Glomerular endothelial cell (primary cell): ENCODE data around the gene CYP1A1. TPM values are rescaled to one million over a fixed set of nuclear protein-coding genes. Genes with fewer than 3 reads are reported as not detected.
"Not testable (repeated sequence)": the region's sequence is repeated elsewhere in the genome, so short reads cannot be mapped to it uniquely, and the experiment has no call there.

ENCODE experiments used
- DNase-seq: peaks from one replicate; pipeline ENCODE4 v3.0.0-alpha.2; 2011; ENCODE audit warnings: low read depth, low spot score; ENCODE audit errors: extremely low read depth
- total RNA-seq: library from RNA; depleted of rRNA; stranded (reverse); fragments of >200 nt; gene quantifications from 2 replicates; pipeline ENCODE4 v1.2.3, GENCODE V29; 2015

CYP1A1 gene
- total RNA-seq, 1 donor from 2014 or later, result 3.7 TPM

DNA sequence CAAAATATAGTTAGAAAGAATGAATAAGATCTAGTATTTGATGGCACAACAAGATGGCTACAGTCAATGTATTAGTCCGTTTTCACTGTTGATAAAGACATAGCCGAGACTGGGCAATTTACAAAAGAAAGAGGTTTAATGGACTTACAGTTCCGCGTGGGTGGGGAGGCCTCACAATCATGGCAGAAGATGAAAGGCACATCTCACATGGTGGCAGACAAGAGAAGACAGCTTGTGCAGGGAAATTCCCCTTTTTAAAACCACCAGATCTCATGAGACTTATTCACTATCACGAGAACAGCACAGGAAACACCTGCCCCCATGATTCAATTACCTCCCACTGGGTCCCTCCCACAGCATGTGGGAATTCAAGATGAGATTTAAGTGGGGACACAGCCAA lies 12.9 kb upstream of the CYP1A1 start:
- DNase-seq, result not testable (repeated sequence)

DNA sequence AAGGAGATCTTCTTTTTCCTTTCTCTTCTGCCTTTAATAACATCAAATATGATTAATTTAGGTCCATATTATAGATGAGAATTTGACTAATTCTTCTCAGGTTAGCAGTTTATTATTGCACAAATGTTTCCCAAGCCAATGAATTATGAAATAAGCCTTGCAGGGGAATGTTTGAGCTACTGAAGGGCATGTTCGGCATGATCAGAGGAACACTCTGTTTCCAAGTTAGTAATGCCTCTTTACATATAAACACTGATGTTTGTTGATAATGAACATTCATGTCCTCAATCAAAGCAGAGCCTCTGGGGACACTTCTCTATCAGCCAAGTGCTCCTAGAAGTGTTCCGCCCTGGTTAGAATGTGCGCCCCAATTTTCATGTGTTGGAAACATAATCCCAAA lies 10.0 kb upstream of the CYP1A1 start:
- no peak for DNase-seq

DNA sequence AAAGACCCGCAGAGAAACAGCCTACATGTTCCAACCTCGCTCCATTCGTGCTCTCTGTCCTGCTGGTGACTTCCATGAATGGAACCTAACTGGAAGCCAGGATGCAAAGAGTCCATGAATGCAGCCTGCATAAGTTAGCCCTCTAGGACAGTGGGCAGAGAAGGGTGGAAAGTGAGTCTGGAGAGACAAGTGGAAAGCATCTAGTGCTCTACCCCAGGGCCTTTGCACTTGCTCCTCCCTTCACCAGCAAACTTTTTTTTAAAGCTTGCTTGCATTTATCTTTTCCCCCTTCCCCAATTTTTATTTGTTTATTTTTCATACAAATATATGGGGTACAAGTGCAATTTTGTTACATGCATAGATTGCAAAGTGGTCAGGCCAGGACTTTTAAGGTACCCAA lies 7.9 kb upstream of the CYP1A1 start:
- DNase-seq, result no peak

DNA sequence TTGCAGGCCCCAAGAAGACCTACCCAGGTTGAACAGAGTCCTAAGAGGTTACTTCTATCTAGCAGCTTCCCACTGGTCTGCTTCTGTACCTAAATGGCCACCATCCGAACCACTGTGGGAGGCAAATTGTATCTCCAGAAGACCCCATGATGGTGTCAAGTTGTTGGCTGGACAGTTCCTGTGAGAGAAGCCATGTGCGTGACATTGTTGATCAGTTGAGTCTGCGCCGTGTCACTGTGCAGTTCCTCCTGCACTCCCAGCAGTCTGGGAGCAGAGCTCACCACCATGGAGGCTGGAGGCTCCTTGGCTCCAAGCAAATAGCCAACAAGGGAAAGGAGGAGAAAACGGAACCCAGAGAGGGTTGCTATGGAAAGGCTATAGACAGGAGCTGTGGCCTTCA lies 7.5 kb upstream of the CYP1A1 start:
- DNase-seq, result no peak

DNA sequence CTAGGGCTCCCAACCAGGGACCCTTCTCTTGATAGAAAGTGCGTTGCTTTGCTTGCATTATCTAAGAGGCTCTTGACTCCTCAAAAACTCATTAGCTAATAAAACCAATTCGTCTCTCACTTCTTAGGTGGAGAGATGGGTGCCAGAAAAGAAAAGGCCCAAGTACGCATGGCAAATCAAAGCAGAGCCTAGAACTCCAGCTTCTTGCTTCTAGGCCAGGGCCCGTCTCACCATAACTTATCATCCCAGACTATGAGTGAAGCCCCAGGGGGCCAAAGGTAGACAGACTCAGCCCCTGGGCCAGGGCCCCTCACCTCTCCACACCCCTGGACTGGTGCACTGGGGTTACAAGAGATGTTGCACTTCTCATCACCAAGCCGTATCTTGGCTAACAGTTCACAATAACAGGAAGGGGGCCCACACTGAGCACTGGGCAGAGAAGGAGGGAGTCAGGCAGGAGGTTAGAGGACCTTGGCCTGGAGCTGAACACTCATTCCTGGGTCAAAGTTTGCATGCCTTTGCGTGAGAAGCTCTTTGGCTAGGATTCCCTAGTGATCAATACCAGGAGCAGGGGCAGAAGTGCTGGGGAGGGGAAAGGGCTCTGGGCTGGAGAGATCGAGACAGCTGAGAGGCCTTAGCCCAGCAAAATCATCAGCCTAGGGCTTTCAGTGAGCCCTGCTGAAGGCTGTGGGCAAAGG lies 5.4 kb upstream of the CYP1A1 start:
- no peak for DNase-seq

DNA sequence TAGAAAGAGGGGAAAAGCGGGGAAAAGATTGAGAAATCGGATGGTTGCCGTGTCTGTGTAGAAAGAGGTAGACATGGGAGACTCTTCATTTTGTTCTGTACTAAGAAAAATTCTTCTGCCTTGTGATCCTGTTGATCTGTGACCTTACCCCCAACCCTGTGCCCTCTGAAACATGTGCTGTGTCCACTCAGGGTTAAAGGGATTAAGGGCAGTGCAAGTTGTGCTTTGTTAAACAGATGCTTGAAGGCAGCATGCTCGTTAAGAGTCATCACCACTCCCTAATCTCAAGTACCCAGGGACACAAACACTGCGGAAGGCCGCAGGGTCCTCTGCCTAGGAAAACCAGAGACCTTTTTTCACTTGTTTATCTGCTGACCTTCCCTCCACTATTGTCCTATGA lies 4.0 kb upstream of the CYP1A1 start:
- not testable (repeated sequence) for DNase-seq

DNA sequence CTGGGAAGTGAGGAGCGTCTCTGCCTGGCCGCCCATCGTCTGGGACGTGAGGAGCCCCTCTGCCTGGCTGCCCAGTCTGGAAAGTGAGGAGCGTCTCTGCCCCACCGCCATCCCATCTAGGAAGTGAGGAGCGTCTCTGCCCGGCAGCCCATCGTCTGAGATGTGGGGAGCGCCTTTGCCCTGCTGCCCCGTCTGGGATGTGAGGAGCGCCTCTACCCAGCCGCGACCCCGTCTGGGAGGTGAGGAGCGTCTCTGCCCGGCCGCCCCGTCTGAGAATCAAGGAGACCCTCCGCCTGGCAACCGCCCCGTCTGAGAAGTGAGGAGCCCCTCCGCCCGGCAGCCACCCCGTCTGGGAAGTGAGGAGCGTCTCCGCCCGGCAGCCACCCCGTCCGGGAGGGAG lies 3.4 kb upstream of the CYP1A1 start:
- not testable (repeated sequence) for DNase-seq

DNA sequence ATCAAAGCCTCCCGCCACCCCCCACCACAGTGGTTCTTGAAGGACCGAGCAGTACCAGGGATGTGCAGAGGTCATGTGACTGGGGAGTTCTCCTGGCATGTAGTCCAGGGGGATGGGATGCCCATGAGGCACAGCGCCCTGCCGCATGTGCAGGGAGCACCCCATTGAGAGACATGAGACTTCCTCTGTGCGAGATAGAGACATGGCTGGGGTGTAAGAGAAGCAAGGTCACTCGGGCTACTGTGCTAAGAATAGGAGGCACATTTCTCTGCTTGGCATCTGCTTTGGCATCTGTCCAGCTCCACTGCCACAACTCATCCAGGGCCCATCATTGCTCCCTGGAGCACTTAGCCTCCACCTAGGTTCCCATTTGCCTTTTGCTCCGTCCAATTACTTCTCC lies 2.4 kb upstream of the CYP1A1 start:
- no peak for DNase-seq

DNA sequence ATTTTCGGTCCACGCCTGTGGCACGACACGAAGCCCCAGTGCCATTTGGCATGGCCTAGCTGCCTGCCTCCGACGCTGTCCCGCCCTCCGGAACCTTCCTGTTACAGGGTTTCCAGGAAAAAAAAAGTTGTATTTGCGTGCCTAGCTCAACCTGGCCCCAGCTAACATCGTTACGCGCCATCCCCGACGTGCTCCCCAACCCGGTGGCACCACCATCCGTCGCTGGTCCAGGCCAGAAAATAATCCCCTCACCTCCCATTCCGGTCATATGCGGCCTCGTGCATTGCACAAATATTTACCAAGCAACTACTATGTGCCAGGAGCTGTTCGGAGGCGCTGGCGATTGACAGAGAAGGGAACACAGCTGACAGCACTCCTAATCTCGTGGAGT lies 1.4 kb upstream of the CYP1A1 start:
- no peak for DNase-seq

DNA sequence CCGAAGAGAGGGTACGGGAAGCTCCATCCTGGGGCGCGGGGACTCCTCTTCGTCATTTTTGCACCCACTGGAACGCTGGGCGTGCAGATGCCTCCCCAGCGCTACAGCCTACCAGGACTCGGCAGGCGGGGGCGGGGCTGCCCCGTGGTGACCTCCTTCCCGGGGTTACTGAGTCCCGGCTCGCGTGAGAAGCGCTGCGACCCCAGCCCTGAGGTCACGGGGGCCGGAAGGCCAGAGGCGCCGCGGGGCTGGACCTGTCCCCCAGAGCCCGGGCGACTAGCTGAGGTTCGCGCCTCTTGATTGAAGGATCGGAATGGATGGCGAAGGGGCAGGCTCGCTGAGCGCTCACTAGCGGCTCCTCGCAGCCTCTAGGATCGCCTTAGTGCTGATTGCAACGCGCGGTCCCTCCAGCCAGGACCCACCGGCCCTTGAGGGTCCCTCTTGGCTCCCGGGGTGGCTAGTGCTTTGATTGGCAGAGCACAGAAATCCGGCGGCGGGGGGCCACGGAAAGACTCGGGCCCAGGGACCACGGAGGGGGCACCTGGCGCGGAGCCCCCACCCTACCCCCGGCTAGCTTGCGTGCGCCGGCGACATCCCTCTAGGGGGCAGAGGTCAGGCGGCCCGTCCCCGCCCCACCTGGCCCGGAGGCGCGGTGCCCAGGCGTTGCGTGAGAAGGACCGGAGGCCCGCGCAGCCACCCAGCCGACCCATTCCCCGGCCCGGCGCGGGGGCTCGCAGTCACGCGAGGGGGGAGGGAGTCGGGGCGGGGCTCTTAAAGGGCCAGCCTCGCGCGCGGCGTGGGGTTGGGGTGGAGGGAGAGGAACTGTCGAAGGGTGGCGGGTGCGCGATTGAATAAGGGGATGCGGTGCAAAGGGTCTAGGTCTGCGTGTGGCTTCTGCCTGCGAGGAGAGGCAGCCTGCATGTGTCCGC lies 781 bp upstream of the CYP1A1 start:
- no peak for DNase-seq

DNA sequence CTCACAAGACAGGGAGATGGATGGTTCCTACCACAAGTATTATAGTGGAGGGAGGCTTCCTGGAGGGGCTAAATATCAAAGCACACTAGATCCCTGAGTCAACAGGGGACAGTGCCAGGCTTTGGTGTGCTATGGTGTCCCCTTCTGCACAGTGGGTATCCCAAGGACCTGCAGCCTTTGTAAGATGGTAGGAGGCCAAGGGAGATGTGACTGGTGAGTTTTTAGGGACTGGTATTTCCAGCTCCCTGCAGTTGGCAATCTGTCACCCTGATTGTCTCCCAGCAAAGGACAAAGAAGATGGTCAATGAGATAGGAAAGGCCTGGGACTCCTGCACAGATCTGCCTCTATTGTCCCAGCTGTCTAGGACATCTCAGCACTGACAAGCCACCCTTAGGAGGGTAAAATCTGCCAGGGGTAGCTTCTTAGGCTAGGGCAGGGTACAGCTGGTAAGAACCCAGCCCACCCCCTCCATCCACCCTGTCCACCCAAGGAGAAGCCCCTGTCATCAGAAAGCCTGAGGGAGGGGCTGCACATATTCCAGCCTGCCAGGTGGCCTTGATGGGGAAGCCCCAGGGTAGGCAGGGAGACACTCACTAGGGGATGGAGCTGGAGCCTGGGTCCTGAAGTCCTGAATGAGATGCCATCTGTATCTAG lies 631 bp downstream of the CYP1A1 start:
- no peak for DNase-seq

DNA sequence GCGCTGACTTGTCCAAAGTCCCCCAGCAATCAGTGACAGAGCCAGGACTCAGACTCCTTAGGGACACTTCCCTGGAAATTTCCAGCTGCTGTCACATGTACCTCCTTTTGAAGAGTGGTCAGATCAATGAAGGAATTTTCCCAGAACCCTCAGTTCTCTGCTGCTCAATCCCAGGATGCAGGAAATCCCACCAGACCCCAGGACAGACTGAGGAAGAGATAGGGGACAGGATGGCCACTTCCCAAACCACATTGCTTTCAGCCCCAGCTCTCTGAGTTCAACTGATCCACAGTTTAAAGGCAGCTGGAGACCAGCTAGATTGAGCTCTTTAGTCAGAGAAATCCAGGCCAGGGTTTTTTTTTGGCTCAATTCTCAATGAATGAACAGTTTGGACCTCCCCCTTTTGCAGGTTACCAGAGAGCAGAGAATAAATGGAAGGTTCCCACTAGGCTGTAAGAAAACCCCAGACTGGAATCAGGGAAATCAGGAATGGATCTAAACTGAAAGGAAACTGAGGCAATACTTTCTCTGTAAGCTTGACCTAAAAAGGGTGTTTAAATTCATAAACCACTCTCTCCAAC lies 1.5 kb downstream of the CYP1A1 start:
- DNase-seq, result no peak

DNA sequence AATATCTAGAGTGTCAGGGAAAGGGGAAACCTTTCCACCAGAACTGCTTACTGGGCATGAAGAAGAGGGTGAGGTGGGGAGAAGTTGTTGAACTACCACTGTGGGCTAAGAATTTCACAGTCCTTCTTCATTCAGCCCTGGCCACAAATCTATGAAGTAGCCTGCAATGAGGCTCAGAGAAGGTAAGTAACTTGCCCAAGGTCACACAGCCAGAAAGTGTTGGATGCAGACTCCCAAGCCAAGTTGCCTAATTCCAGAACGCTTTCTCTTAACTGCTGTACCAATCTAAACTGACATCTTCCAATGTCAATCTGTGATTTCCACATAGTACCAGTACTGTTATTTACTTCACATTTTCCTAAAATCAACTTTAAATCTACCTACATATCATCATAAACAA lies 2.1 kb downstream of the CYP1A1 start:
- DNase-seq, result no peak

DNA sequence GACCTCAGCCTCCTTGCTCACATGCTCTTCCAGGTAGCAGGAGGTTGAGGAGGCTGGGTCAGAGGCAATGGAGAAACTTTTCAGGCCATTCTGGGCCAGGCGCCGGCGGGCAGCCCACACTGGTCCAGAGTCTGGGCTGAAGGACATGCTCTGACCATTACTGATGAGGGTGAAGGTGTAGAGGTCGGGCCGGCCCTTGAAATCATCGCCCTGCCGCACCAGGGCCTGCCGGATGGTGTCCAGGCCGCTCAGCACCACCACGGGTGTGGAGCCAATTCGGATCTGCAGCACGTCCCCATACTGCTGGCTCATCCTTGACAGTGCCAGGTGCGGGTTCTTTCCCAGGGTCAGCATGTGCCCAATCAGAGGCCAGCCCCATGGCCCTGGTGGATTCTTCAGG lies 2.7 kb downstream of the CYP1A1 start:
- DNase-seq, result no peak

DNA sequence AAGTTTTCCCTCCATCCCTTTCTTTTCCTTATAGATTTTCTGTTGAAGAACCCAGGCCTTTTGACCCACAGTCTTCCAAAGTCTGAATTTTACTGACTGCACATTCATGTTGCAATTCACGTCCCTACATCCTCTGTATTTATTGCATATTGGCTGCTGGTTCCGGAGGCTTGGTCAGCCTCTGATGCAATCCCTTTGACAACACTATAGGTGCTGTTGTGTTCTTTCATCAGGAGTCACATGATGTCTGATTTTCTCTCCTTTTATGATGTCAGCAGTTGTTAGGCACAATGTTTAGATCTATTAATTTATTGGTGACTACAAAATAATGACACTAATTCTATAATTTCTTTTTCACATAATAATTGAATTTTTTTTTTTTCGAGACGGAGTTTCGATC lies 8.7 kb downstream of the CYP1A1 start:
- no peak for DNase-seq

DNA sequence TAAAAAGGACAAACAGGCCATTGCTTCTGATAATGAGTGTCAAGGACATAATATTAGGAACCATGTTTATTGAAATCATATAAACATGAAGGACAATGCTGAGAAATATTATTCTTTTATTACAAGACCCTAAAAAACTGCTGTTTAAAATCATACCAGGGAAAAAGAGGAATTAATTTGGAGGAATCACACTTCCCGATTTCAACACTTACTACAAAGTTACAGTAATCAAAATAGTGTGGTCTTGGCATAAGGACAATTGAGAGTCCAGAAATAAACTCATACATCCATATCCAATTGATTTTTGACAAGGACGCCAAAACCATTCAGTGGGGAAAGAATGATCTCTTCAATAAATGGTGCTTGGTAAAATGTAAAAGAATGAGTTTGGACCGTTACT lies 13.0 kb downstream of the CYP1A1 start:
- no peak for DNase-seq

DNA sequence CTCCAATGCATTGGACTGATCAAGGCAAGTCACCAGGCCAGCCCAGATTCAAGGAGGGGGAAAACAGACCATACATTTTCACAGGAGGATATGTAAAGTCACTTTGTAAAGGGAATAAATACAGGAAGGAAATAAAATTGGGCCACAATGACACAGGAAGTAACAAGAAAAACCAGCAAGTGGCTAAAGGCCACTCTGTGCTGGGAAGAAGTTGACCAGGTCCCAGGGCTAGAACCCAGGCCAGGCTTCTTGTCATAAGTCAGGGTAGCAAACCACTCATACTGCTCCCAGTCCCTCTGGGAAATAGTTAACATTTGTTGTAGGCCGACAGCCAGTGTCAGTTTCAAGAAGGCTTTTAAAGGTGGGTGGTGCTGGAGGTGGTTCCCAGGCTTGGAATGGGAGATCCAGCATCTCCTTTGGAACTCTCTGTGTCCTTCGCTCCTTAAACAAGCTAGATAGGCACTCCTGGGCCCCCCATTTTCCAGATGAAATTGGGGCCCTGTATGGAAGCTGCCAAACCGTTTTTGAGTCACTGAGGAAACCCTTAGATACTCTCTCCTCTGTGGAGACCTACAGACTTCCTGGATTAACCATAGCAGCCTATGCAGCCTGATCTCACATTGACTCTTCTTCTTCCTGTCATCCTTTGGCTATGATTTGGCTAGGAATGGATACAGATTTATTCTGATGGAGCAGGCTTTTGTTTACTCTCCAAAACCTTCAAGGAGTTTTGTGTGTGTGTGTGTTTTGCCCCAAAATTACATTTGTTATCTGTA lies 14.8 kb downstream of the CYP1A1 start:
- DNase-seq, result no peak

DNA sequence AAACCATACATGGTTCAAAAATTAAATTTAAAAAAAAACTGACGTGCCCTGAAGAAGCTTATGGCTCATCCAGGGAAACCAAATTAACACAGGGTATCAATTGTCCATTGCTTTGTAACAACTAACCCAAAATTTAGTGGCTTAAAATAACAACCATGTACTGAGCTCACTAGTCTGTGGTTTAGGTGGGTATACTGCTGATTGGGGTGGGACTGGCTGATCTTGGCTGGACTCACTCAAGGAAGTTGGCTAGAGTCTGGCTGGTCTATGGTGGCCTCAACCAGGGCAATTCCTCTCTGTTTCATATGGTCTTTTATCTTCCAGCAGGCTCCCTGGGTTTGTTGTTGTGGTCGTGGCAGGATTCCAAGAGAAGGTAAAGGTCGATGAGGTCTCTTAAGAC lies 15.4 kb downstream of the CYP1A1 start:
- no peak for DNase-seq

DNA sequence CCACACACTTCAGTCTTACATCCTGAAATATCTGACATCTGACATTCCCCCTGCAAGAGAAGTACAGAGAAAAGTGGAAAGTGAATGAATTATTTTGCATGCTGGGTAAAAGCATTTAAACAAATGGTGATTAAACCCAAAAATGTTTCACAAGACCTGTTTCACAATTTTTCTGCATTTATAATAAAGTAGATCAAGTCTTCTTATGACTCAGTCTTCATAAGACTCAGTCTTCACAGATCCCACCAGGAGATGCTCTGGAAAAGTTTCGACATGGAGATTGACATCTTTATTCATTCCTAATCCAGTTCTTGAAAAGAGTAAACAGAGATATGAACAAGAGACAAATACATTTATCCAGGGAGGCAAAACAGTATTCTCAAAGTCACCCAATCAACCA lies 16.3 kb downstream of the CYP1A1 start:
- DNase-seq, result no peak

DNA sequence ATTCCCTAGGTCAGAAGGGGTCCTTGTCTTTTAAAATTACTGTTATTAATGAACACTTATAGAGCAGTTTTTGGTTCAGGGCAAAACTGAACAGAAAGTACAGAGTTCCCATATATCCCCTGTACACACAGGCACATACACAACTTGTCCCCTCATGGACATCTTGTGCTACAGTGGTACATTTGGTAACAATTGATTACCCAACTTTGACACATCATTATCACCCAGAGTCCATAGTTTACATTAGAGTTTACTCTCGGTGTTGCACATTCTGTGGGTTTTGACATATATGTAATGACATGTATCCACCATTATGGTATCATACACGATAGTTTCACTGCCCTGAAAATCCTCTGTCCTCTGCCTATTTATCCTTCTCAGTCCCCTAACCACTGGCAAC lies 28.5 kb downstream of the CYP1A1 start:
- DNase-seq, result no peak

DNA sequence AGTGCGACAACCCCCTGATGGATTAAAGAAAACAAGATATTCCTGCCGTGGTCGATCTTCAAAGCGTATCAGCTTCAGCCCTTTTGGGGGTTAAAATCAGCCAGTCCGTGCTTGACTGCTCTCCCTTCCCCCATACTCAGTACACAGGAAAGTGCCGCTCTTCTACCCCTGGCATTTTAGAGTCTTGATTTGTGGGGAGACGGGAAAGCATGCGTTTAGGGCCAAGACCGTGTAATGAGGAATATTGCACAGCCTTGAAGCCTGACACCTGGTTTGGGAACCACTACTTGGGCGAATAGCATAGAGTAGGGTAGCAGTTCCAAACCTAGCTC lies 29.0 kb downstream of the CYP1A1 start:
- no peak for DNase-seq
